ENCODE data around the gene KRTAP6-1.

Gene KRTAP6-1

GRCh38 chr21:30629200-30629599 lies 15.5 kb upstream of the KRTAP6-1 start:
- no peak overlapping the region for H3K4me3 ChIP-seq (ENCODE audit: control insufficient read depth, low read depth, low read length)
- no peak for TF ChIP-seq CTCF (conservative IDR thresholded peaks at IDR 0.05; ENCODE audit: control insufficient read depth, insufficient read depth, low read depth, low read length)
- no peak for DNase-seq (ENCODE audit: low read depth)

GRCh38 chr21:30628109-30628508 lies 14.4 kb upstream of the KRTAP6-1 start:
- no peak for DNase-seq (ENCODE audit: low read depth)
- no peak overlapping the region for H3K4me3 ChIP-seq (ENCODE audit: control insufficient read depth, low read depth, low read length)
- TF ChIP-seq CTCF (conservative IDR thresholded peaks at IDR 0.05; ENCODE audit: control insufficient read depth, insufficient read depth, low read depth, low read length), result no peak

GRCh38 chr21:30625449-30626165 lies 11.9 kb upstream of the KRTAP6-1 start:
- TF ChIP-seq CTCF (conservative IDR thresholded peaks at IDR 0.05; ENCODE audit: control insufficient read depth, insufficient read depth, low read depth, low read length), result no peak
- H3K4me3 ChIP-seq (ENCODE audit: control insufficient read depth, low read depth, low read length), result no peak overlapping the region
- no peak for DNase-seq (ENCODE audit: low read depth)

GRCh38 chr21:30623362-30623761 lies 9.6 kb upstream of the KRTAP6-1 start:
- no peak for TF ChIP-seq CTCF (conservative IDR thresholded peaks at IDR 0.05; ENCODE audit: control insufficient read depth, insufficient read depth, low read depth, low read length)
- DNase-seq (ENCODE audit: low read depth), result no peak
- no peak overlapping the region for H3K4me3 ChIP-seq (ENCODE audit: control insufficient read depth, low read depth, low read length)

GRCh38 chr21:30620522-30620921 lies 6.8 kb upstream of the KRTAP6-1 start, which contains the start of gene KRTAP20-4:
Gene KRTAP20-4 (plus strand): TSS chr21:30620627.
- no peak for DNase-seq (ENCODE audit: low read depth)
- TF ChIP-seq CTCF (conservative IDR thresholded peaks at IDR 0.05; ENCODE audit: control insufficient read depth, insufficient read depth, low read depth, low read length), result no peak
- H3K4me3 ChIP-seq (ENCODE audit: control insufficient read depth, low read depth, low read length), result no peak within 1 kb of the TSS

GRCh38 chr21:30620080-30620479 lies 6.3 kb upstream of the KRTAP6-1 start:
- no peak overlapping the region for H3K4me3 ChIP-seq (ENCODE audit: control insufficient read depth, low read depth, low read length)
- DNase-seq (ENCODE audit: low read depth), result no peak

More at GRCh38 chr21:30620080-30620479, 6.3 kb upstream of the KRTAP6-1 start:
- TF ChIP-seq CTCF (conservative IDR thresholded peaks at IDR 0.05; ENCODE audit: control insufficient read depth, insufficient read depth, low read depth, low read length), result no peak

All from fibroblast of mammary gland (primary cell).